Anterior cingulate cortex (tissue), 58 donors: ENCODE data around the gene COMTD1.
"Not testable (repeated sequence)": the region's sequence is repeated elsewhere in the genome, so short reads cannot be mapped to it uniquely, and the experiment has no call there.

Experiments used
- DNase-seq, 58 donors: peaks; one replicate each; lab custom pipeline; 2025; lab: John Stamatoyannopoulos, UW

The COMTD1 gene

GRCh38 chr10:75226656-75227055, 9.1 kb downstream of the COMTD1 start:
- peak in 1 of 58 donors; percentile 20 for DNase-seq

DNA sequence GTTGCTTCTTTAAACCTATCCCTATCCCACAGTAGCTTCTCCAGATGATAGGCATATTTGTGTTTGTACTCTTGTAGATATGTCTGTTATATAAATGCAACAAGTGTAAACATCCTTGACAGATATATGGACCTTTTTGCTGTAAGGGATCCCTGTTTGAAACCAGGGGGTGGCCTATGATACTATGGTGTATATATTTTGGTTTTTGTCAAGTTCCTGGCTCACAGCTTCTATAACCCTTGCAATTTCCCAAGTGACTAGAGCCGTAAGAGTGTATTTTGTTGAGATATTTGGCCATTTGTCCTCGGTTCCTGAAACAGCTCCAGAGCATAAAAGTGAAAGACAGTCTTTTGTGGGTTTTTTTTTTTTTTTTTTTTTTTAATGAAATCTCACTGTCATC, 9.7 kb downstream of the COMTD1 start:
- no peak for DNase-seq

DNA sequence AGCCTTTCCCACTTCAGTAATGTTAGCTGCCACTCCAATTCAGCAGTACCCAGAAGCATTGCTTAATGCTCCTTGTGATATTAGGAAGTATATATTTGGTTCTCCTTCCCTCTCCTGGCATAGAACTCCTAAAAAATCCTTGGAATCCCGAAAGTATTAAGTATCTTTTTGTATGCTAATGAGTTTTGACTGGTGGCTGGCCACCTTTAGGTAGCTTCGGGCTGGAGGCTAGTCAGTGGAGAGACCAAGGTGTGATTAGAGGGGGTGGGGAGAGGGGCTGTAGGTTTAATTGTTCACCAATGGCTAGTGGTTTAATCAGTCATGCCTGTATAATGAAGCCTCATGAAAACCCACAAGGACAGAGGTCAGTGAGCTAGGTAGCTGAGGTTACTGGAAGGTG, 12.2 kb downstream of the COMTD1 start:
- DNase-seq = no peak

DNA sequence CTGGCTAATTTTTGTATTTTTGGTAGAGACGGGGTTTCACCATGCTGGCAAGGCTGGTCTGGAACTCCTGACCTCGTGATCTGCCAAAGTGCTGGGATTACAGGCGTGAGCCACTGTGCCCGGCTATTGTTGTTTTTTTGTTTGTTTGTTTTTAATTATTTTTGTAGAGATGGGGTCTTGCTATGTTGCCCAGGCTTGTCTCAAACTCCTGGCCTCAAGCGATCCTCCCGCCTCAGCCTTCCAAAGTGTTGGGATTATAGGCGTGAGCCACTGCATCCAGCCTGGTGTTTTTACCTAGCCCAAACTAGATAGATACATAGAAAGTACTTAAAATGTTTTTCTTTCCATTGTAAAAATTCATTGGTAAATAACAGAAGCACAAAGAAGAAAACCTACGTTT, 14.3 kb downstream of the COMTD1 start:
- not testable (repeated sequence) for DNase-seq

GRCh38 chr10:75220274-75220673, 15.5 kb downstream of the COMTD1 start:
- DNase-seq = no peak

DNA sequence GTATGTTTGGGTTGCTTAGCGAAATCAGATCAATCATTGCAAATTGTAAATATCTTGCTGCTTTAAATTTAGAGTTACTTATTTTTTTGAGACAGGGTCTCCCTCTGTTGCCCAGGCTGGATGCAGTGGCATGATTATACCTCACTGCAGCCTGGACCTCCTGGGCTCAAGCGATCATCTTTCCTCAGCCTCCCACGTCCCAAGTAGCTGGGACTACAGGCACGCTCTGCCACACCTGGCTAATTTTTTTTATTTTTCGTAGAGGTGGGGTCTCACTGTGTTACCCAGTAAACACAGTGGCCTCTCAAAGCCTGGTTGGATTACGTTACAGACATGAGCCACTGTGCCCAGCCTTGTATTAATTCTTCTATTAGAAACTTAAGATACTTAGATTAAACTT, 23.4 kb downstream of the COMTD1 start:
- no peak for DNase-seq

DNA sequence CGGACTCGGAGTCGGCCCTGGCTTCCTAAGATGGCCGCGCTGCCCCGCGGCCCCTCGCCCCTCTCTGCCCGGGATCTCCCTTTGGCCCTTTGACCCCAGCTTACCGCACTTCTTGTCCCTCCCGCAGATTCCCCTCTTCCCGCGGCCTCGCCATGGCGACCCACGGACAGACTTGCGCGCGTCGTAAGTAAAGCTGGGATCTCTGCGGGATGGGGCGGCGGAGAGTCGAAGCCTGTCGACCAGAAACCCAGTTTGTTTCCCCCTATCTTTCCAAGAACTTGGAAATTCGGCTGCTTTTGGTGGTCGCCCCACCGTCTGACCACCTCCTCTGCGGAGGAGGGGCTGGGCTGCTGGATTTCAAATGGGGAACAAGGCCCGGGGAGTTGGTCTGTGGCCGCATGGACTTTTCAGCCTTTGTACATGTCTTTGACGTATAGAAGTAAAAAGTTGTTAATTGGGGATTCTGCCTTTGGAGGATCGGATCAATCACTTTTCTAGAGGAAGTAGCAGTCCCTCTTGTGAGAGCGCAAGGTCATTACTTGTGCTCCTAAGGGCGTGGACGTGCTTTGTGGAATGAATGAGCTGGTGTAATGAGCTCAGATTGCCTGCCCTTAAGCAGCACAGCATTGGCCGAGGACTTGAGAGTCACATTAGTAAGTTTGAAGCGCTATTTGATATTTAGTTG, 24.6 kb downstream of the COMTD1 start:
- DNase-seq = peak in 1 of 58 donors; percentile 55

- DNase-seq = peak in 57 of 58 donors; percentile 63 to 99 (median 91)
Measured at GRCh38 chr10:75210282-75211006, 25.3 kb downstream of the COMTD1 start, which contains the start of gene VDAC2. VDAC2 (plus strand) TSS chr10:75210796; CDS start chr10:75211159, 363 bp downstream.

GRCh38 chr10:75209921-75210281, 25.9 kb downstream of the COMTD1 start:
- DNase-seq = peak in 52 of 58 donors; percentile 32 to 86 (median 70)

- peak in 1 of 58 donors; percentile 36 for DNase-seq
Measured at GRCh38 chr10:75209086-75209920, 26.5 kb downstream of the COMTD1 start.

DNA sequence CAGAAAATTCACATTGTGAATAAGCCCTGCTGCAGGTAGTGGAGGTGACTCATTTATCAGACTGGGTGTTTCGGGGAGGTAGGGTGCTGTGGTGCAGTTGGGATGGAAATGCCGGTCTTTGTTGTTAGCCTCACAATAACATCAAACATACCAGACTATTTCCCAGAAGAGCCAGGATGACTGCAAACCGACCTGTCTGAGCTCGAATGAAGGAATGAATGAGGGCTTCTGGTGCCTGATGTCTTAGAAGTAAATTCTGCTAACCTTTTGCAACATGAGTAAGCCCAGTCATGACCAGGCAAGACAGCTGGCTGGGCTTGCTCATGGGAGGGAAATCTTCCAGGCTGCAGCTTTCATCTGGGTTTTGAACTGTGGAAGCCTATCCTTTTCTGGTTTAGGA, 27.6 kb downstream of the COMTD1 start:
- DNase-seq = no peak

DNA sequence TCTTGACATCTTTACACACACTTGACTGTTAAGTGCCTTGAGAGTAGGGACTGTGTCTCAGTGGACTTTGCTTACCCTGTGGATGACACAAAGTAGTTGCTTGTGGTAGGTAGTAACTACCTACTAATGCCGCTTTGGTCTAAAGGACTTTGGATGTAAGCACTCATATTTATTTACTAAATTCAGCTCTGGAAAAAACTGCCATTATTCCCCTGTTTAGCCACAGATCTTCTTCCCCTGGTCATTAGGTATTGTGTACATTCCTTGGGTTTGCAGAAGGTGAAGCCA, 28.0 kb downstream of the COMTD1 start:
- no peak for DNase-seq

DNA sequence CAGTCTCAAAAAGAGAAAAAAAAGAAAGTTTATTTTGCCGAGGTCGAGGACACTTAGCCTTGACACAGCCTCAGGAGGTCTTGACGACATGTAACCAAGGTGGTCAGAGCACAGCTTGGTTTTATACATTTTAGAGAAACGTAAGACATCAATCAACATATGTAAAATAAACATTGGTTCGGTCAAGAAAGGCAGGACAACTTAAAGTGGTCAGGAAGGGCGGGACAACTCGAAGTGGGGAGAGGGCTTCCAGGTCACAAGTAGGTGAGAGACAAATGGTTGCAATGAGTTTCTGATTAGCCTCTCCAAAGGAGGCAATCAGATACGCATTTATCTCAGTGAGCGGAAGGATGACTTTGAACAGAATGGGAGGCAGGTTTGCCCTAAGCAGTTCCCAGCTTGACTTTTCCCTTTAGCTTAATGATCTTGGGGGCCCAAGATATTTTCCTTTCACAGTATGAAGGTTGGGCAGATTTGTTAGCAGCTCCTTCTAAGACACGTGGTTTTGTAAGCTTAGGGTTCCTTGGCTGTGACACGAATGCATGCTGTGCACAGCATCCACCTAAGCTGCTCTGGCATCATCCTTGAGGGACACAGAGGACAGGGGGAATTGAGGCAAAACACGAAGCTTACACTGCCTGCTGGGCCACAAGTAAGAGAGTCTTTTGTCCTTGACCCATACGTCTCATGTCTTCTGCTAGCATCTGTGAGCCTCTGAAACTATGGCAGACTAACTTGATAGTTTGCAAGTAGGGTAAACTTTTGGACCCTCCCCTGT, 28.5 kb downstream of the COMTD1 start:
- DNase-seq = no peak

DNA sequence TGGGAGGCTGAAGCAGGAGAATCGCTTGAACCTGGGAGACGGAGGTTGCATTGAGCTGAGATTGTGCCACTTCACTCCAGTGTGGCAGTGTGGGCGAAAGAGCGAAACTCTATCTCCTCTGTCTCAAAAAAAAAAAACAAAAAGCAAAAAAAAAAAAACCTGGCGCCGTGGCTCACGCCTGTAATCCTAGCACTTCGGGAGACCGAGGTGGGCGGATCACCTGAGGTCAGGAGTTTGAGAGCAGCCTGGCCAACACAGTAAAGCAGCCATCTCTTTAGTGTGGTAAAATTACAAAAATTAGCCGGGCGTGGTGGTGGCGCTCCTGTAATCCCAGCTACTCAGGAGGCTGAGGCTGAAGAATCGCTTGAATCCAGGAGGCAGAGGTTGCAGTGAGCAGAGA, 29.1 kb downstream of the COMTD1 start:
- not testable (repeated sequence) for DNase-seq

DNA sequence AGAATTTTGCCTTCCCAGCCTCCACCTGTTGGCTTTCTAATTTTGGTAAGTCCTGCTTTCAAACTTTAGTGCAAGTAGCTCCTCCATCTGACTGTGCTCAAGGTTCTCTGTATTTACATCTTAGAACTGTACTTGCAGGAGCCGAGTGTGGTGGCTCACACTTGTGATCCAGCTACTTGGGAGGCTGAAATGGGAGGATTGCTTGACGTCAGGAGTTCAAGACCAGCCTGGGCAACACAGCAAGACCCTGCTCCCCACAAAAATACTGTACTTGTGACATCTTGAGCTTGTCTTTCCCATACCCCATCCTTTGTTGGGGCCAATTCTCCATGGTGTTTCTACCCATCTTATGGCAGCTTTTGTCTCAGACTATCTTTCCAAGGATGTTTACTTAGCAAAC, 29.8 kb downstream of the COMTD1 start:
- no peak for DNase-seq

DNA sequence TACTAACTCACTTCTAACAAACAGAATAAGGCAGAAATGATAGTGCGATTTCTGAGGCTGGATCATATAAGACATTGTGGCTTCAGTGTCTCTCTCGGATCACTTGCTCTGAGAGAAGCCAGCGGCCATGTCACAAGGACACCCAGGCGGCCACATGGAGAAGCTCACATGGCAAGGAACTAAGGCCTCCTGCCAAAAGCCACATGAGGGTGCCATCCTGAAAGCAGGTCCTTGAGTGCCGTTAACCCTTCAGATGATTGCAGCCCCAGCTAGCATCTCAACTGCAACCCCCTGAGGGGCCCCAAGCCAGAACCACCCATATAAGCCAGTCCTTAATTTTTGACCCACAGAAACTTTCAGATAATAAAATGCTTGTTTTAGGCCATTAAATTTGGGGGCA, 32.0 kb downstream of the COMTD1 start:
- no peak for DNase-seq

- not testable (repeated sequence) for DNase-seq
Measured at GRCh38 chr10:75203046-75203620, 32.6 kb downstream of the COMTD1 start.

DNA sequence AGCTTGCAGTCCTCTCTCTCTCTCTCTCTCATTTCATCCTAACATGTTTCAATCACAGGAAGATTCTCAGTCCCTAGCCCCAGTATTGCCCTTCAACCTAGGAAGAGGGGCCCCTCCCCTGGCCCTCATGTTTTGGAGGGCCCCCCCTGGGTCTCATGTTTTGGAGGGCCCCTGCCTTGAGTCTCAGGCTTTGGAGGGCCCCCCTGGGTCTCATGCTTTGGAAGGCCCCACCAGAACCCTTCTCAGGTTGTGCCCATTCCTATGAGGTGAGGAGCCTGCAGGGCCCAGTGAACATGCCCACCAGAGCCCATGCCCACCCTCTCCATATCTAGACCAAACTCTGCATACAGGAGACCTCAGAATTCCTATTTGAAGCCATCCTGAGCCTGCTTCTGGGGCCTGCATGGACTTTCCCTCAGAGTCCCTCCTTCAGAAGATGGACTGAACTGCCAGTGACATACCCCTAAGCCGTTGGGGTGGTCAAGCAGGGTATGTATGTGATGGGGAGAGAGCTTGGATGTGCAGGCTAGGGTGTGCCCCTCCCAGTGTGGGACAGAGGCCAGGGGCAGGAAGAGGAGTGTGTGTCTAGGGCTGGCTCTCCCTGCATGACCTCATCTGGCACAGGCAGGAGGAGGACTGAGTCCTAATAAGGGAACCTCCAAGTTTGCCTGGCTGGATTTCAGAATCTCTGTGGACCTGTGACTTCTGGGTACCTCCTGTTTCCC, 33.3 kb downstream of the COMTD1 start:
- DNase-seq = no peak

- DNase-seq = no peak
Measured at GRCh38 chr10:75201793-75202307, 33.9 kb downstream of the COMTD1 start.
